Activated naive CD8-positive, alpha-beta T cell treated with anti-CD3 and anti-CD28 coated beads for 36 hours (primary cell): ENCODE measurements around the gene HAAO. TPM values are rescaled to one million over a fixed set of nuclear protein-coding genes. Genes with fewer than 3 reads are reported as not detected.
A peak's percentile ranks its signal among the peaks of the same experiment; 100 is the strongest.

Experiments
- DNase-seq: peaks from one replicate; pipeline ENCODE4 v3.0.0; 2021
- H3K27ac Mint-ChIP-seq: one replicate; pipeline ENCODE4 v1.8.0; 2022; ENCODE audit warnings: mild to moderate bottlenecking, moderate library complexity, mixed read lengths
- H3K27me3 Mint-ChIP-seq: one replicate; pipeline ENCODE4 v1.8.0; 2022; ENCODE audit warnings: mild to moderate bottlenecking, mixed read lengths
- H3K36me3 Mint-ChIP-seq: one replicate; pipeline ENCODE4 v1.8.0; 2021; ENCODE audit warnings: mild to moderate bottlenecking, mixed read lengths
- H3K4me1 Mint-ChIP-seq: one replicate; pipeline ENCODE4 v1.8.0; 2021; ENCODE audit warnings: mixed read lengths
- H3K4me3 Mint-ChIP-seq: one replicate; pipeline ENCODE4 v1.8.0; 2022; ENCODE audit warnings: mild to moderate bottlenecking, moderate library complexity, mixed read lengths
- H3K9me3 Mint-ChIP-seq: one replicate; pipeline ENCODE4 v1.8.0; 2022; ENCODE audit warnings: mixed read lengths
- total RNA-seq, 2 experiments: library from RNA; stranded (reverse); gene quantifications; one replicate each; pipeline ENCODE4 v1.2.3, GENCODE V29; 2021

Gene HAAO
- total RNA-seq, 2 experiments from 2014 or later, result 0.33 to 1.1 TPM

DNA sequence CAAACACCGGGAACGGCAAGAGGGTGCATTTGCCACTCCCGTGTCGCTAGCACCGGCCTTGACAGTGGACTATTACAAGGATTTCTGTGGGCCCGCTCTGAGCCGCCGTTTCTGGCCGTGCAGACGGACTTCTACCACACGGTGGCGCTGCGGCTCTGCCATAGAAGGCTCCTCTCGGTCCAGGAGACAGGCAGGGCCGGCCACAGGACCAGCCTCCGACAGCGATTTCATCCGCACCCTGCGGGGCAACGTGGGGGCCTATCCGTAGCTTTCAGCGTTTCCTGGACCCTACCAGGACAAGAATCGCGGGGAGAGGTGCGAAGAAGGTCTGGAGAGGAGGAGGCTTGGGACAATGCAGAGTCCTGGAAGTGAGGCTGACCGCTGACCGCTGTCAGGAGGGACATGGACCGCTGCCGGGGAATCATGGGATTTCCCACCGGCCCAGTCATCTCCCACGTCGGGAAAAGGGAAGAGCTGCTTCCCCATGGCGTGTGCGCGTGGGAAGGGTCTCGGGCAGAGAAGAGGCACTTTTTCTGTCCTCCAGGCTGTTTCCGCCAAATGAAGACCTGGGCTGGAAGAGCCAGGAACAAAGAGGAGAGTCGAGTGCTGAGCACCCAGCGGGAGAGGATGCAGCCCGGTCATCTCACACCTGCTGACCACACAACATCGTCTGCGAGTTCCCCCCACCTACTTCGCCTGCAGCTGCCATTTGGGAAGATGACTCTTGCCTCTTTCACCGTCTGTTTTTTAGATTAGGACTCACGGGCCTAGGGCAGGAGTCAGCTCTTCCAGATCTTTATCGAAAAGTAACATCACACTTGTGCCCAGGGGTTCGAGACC, 35.5 kb upstream of the HAAO start:
- no peaks in the 10 kb centered on the region for H3K36me3 Mint-ChIP-seq
- no peak overlapping the region for H3K27ac Mint-ChIP-seq
- H3K27me3 Mint-ChIP-seq, result peaks cover 13% of the 10 kb centered on the region
- peak; percentile 80 for DNase-seq
- no peaks in the 10 kb centered on the region for H3K9me3 Mint-ChIP-seq
- peaks cover 14% of the 10 kb centered on the region for H3K4me1 Mint-ChIP-seq
- peak overlapping the region; percentile 46 for H3K4me3 Mint-ChIP-seq

DNA sequence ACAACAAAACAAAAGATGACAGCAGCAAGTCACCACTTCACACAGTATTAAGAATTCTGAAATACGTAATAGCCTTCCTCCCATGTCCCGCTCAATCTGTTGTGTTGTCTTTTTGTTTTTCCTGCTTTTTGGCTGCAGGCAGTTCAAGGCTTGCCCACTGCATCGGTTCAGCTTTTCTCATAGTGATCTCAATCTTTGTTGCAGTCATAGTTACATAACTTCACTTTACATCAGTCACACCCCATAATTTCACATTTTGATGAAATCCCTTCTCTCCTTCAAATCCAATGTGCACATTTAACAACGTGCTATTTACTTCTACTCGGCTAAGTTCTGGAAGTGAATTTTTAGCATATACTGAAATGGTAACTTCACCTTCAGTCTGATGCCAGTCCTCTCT, 33.8 kb upstream of the HAAO start:
- peaks cover 13% of the 10 kb centered on the region for H3K27me3 Mint-ChIP-seq
- no peak overlapping the region for H3K4me3 Mint-ChIP-seq
- H3K36me3 Mint-ChIP-seq, result no peaks in the 10 kb centered on the region
- H3K27ac Mint-ChIP-seq, result no peak overlapping the region
- DNase-seq, result no peak
- H3K4me1 Mint-ChIP-seq, result peaks cover 14% of the 10 kb centered on the region
- no peaks in the 10 kb centered on the region for H3K9me3 Mint-ChIP-seq

DNA sequence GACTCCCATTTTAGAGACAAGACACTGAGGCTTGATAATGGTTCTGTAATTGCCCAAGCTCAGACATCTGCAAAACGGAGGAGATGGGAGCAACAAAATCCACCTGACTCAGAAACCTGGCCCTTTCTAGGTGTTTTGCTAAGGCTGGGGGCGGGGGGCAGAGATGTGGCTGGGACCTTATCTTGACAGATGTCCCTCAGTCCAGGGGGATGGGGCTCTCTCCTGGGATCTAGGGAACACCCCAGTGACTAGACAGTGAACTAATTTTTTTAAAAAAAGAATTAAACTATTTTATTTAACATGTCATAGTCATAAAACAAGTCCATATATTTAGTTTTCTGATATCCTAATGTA, 32.0 kb upstream of the HAAO start:
- Mint-ChIP-seq H3K4me1 (peaks cover 14% of the 10 kb centered on the region), H3K9me3 (no peaks in the 10 kb centered on the region), H3K27me3 (peaks cover 13% of the 10 kb centered on the region), H3K36me3 (no peaks in the 10 kb centered on the region), H3K27ac (no peak overlapping the region), H3K4me3 (no peak overlapping the region)
- DNase-seq, result no peak

DNA sequence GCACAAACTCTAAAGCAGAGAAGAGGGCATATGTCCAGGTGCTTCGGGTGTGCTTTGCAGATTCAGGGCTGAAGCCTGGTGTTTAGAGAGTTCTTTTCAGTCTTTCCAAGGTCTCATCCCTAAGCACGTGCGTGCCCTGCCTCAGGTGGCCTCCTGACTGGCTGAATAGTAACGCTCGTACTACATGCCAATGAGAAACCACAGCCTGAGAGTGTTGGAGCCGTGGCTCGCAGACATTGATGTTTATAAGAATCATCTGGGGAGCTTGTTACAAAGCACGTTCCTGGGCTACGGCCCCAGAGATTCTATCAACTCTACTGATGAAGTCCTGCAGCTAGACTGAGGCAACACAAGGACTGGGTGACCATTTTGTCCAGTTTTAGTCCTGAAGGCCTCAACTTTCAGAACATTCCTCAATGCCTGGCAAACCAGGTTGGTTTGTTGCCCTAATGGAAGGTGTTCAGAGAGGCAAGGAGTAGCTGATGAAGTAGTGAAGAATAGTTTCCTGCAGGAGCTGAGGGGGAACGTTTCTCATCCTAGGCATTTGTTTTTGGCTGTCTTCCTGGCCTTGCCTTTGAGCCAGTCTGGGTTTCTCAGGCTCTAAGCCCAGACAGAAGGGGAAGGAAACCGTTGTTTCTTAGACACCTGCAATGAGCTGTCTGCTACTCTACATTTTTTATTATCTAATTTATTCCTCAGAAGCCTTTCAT, 31.5 kb upstream of the HAAO start:
- no peaks in the 10 kb centered on the region for H3K9me3 Mint-ChIP-seq
- no peak for DNase-seq
- H3K36me3 Mint-ChIP-seq, result no peaks in the 10 kb centered on the region
- H3K27ac Mint-ChIP-seq, result no peak overlapping the region
- H3K4me3 Mint-ChIP-seq, result no peak overlapping the region
- peaks cover 10% of the 10 kb centered on the region for H3K27me3 Mint-ChIP-seq
- H3K4me1 Mint-ChIP-seq, result peaks cover 13% of the 10 kb centered on the region

DNA sequence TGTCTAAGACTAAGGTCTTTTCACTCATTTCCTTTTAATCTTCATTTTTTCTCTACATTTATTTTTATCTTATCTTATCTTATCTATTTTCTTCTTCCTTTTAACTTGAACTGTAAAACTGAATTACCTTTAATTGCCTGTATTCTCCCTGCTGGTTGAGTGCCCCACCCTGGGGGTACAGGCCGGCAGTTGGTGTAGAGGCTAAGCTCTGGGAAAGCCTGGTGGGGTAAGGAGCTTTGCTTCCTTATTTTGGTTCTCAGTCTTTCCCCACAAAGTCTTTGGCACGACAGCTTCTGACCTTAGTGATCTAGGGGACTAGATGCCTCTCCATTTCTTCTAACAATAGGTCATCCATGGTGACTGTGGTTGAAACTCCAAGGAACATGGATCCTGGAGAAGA, 26.8 kb upstream of the HAAO start:
- Mint-ChIP-seq H3K27me3 (no peaks in the 10 kb centered on the region), H3K9me3 (peaks cover 1% of the 10 kb centered on the region), H3K36me3 (peaks cover 2% of the 10 kb centered on the region), H3K4me3 (no peak overlapping the region), H3K4me1 (no peaks in the 10 kb centered on the region), H3K27ac (no peak overlapping the region)
- DNase-seq, result no peak

DNA sequence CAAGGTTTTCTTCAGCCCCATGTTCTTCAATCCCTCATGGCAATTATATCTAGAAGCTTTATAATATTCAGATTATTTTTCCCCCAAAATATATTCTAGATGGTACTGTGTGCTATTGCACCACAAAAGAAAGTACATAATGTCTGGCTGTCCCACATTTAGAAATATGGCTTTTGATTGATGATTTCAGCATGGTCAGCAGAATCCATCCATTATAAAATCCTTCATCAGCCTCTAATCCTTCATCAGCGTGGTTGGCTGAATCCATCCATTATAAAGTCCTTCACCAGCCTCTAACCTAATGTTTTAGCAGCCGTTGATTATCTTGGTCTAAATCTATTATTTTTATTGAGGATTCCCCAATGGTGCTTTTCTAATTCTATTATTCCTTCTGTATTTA, 23.3 kb upstream of the HAAO start:
- Mint-ChIP-seq H3K27ac (no peak overlapping the region), H3K36me3 (peaks cover 9% of the 10 kb centered on the region), H3K27me3 (no peaks in the 10 kb centered on the region), H3K9me3 (peaks cover 1% of the 10 kb centered on the region), H3K4me1 (peaks cover 11% of the 10 kb centered on the region), H3K4me3 (no peak overlapping the region)
- no peak for DNase-seq

DNA sequence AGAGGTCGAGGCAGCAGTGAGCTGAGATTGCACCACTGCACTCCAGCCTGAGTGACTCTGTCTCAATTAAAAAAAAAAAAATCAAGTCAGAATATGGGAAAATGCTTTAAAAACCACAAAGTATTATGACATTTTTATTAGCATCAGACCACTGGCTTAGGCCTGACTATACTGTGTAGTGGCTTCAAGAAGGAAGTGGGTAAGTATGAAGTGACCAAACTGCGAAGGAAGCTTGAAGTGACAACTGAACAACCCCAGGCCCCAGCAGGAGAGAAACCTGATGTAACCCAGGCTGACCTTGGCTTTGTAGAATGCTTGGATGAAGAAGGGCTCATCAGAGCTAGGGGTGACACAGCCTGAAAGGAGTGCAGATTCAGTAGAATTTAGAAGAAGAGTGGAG, 21.4 kb upstream of the HAAO start:
- Mint-ChIP-seq H3K36me3 (peaks cover 11% of the 10 kb centered on the region), H3K9me3 (peaks cover 1% of the 10 kb centered on the region), H3K27ac (no peak overlapping the region), H3K4me1 (peaks cover 19% of the 10 kb centered on the region), H3K27me3 (peaks cover 4% of the 10 kb centered on the region), H3K4me3 (no peak overlapping the region)
- no peak for DNase-seq

DNA sequence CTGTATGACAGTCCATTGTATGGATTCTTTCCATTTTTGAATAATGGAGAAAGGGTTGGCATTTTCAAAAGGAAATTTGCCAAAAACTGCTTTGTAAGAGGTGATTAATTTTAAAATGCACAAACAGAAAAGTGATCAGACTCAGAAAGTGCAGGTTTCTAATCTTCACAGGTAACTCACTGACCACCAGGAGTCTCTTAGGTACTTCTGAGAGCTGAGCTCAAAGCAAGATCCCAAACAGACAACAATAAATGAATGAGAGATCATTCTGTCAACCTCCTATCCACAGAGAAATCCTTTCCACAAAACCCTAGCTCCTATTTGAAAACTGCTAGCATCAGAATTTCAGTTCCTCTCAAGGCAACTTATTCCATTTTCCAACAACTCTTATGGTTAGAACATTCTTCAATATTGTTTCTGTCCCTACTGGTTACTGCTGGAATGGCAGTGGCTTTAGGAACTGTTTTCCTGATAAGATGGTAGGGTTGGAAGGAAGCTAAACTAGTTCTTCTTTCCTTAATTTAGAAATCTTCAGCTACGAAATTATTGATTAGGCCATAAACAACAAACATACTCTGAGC, 20.6 kb upstream of the HAAO start:
- Mint-ChIP-seq H3K27ac (no peak overlapping the region), H3K4me3 (peak overlapping the region; percentile 37), H3K4me1 (peaks cover 22% of the 10 kb centered on the region), H3K36me3 (peaks cover 11% of the 10 kb centered on the region), H3K27me3 (peaks cover 4% of the 10 kb centered on the region), H3K9me3 (peaks cover 1% of the 10 kb centered on the region)
- DNase-seq, result no peak

DNA sequence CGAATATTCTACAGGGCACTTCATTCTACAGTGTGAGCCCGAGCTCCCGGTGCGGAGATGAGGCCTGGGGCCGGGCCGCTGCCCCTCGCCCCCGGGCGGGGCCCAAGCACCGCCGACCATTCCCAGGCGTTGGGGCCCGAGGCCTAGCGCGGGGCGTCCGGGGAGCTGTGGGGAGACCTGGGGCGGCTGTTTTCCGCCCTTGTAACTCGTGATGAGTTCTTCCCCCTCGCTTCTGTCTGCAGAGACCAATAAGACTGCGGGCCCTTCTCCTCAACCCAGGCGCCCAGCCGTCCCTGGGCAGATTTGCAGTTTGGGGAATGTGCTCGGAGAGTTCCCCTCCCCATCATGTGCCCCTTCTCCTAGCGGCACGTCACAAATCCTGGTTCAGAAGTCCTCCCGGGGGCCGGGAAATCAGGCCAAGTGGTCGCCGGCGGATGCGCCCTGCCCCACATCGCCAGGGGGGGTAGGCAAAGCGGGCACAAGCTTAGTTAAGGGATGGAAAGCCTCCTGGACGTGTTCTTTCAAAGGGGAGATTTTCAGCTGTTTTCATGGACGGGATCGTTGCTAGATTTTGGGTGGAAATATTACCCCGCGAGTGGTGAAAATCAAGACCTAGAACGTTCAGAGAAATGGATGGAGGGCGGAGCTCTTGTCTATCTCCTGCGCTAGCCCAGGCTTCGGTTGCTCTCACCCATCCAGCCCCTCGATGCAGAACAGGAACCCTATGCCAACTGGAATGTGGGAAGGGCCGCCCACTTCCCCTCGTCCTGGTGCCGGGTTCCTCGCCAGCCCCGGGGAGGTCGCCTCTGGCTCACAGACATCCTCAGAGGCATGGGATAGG, 18.8 kb upstream of the HAAO start:
- DNase-seq, result peak; percentile 51
- peaks cover 4% of the 10 kb centered on the region for H3K27me3 Mint-ChIP-seq
- H3K4me1 Mint-ChIP-seq, result peaks cover 22% of the 10 kb centered on the region
- peak overlapping the region; percentile 94 for H3K27ac Mint-ChIP-seq
- peak overlapping the region; percentile 93 for H3K4me3 Mint-ChIP-seq
- H3K36me3 Mint-ChIP-seq, result peaks cover 11% of the 10 kb centered on the region
- H3K9me3 Mint-ChIP-seq, result no peaks in the 10 kb centered on the region

DNA sequence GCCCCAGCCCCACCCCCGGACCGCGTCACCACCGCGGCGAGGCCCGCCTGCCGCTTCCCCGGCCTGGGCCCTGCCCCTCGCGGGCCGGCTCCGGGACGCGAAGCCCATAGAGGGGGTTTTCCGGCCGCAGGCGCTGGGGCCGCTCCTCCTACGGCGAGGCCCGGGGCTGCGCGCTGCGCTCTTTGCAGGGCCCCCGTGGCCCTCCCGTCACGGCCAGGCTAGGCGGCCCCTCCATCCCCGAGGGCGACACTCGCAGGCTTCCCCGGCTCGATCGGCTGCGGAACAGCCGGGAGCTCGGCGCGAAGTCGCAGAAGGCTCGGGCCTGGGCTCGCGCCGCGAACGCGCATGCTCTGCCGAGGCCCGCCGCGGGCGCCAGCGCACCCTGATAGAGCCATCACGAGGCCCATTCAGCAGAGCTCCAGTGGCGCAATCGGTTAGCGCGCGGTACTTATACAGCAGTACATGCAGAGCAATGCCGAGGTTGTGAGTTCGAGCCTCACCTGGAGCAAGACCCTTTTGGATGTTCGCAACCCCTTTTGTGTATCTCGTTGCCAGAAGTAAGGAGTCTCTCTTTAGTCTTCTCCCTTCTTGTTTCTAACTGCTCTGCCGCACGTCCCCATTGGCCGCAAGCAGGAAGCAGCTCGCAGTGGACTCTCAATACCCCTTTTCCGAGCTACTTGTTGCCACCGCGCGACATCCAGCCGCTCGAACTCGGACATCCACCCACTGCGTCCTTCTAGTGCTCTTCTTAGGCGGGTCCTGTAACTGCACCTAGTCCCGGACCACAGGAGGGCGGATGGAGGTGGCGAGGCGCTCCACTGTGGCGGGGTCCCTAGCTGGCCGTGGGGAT, 18.0 kb upstream of the HAAO start:
- peak; percentile 93 for DNase-seq
- Mint-ChIP-seq H3K27me3 (peaks cover 4% of the 10 kb centered on the region), H3K36me3 (peaks cover 11% of the 10 kb centered on the region), H3K27ac (peak overlapping the region; percentile 94), H3K9me3 (no peaks in the 10 kb centered on the region), H3K4me3 (peak overlapping the region; percentile 93), H3K4me1 (peaks cover 22% of the 10 kb centered on the region)

DNA sequence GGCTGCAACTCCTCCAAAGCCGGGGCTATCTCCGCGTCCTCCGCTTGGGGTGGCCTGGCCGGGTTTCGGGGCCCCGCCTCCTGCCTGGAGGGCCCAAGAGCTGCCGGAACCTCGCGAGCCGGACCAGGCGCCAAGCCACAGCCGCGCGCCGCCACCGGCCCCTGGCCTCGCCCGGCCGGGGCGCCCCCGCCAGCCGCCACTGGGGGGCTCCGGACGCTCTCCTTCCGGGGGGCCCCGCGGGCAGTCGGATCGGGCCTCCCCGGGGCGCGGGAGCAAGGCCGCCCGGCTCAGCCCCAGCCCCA, 17.4 kb upstream of the HAAO start:
- H3K27me3 Mint-ChIP-seq, result peaks cover 4% of the 10 kb centered on the region
- DNase-seq, result no peak
- H3K4me1 Mint-ChIP-seq, result peaks cover 22% of the 10 kb centered on the region
- peak overlapping the region; percentile 64 for H3K4me3 Mint-ChIP-seq
- peaks cover 11% of the 10 kb centered on the region for H3K36me3 Mint-ChIP-seq
- no peaks in the 10 kb centered on the region for H3K9me3 Mint-ChIP-seq
- peak overlapping the region; percentile 65 for H3K27ac Mint-ChIP-seq

DNA sequence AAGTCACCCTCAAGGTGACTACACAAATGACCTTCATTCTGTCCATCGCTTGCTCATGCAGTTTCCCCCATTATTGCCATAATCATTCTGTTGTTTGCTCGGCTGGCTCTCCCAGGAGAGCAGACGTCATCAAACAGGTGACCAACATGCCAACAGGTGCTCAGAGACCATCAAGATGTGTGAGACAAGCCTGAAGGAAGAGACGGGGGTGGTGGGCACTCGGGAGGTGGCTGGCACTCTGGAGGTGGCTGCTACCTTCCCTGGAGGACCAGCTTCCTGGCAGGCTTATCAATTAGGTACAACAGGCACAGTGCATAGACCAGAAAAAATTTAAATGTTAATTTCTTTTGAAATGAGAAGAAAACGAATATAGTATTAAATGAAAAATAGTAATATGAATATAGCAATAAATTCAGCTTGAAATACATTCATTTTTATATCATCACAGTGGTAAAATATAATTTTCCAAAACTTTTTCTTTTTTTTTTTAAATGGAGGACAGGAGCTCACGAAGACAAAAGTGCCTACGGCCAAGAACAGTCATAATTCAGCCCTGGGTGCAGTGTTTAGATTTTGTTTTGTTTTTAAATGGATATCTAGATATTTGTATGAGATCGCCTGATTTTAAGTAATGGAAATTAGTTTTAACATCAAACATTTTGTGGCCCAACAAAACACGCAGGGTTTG, 16.9 kb upstream of the HAAO start:
- no peak for DNase-seq
- peaks cover 22% of the 10 kb centered on the region for H3K4me1 Mint-ChIP-seq
- peaks cover 10% of the 10 kb centered on the region for H3K36me3 Mint-ChIP-seq
- H3K4me3 Mint-ChIP-seq, result peak overlapping the region; percentile 67
- peaks cover 4% of the 10 kb centered on the region for H3K27me3 Mint-ChIP-seq
- H3K27ac Mint-ChIP-seq, result peak overlapping the region; percentile 65
- H3K9me3 Mint-ChIP-seq, result no peaks in the 10 kb centered on the region

DNA sequence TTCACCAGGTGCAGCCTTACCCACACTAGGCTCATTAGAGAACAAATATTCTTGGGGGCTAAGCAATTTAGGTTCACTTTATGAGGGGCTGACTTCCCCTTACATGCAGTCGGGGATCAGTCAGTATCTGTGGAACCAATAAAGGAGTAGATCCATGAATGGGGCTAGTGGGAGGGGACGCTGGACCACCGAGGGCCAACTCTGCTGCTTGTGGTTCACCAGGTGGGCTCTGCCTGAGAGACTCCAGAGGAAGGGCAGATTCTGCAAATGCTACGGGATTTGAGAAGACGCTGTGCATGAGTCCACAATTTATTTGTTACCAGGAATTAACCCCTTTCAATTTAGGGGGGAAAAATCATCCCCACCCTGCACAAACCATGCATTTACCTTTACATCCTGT, 15.9 kb upstream of the HAAO start:
- Mint-ChIP-seq H3K4me1 (peaks cover 22% of the 10 kb centered on the region), H3K36me3 (peaks cover 5% of the 10 kb centered on the region), H3K27ac (no peak overlapping the region), H3K27me3 (peaks cover 4% of the 10 kb centered on the region), H3K9me3 (no peaks in the 10 kb centered on the region), H3K4me3 (no peak overlapping the region)
- no peak for DNase-seq

DNA sequence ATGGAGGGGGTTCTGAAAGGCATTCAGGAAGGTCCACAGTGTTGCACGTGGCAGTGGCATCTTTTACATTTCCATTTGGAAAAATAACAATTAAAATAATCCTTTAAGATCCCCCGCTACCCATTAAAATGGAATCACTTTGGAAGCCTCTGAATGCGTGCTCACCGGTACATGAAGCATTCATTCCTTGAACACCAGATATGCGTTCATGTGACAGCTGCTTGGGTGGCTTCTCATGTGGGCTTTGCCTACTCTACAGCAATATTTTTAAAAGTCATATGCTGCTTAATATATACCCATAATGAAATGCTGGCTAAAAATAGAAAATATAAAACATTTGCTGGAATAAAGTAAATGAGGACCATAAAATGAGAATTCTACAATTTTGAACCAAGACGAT, 14.4 kb upstream of the HAAO start:
- Mint-ChIP-seq H3K4me1 (peaks cover 15% of the 10 kb centered on the region), H3K36me3 (peaks cover 1% of the 10 kb centered on the region), H3K9me3 (no peaks in the 10 kb centered on the region), H3K27me3 (peaks cover 4% of the 10 kb centered on the region), H3K4me3 (no peak overlapping the region), H3K27ac (no peak overlapping the region)
- DNase-seq, result no peak
